Stimulated activated CD8-positive, alpha-beta memory T cell treated with anti-CD3 and anti-CD28 coated beads, Interleukin-7, amount 100 ng/mL, for 1 hour (primary cell): ENCODE measurements around the gene EIF4E3.

Source experiments
- DNase-seq, 2 donors: peaks; one replicate each; pipeline ENCODE4 v3.0.0-alpha.2; 2020; ENCODE audit warnings: low read depth in 2 of 2

Gene EIF4E3

GRCh38 chr3:71650372-71650771 lies 74.8 kb downstream of the EIF4E3 start:
- DNase-seq = no peak

- no peak for DNase-seq
Observed at GRCh38 chr3:71649757-71650156, 75.4 kb downstream of the EIF4E3 start.

GRCh38 chr3:71647751-71648150 lies 77.5 kb downstream of the EIF4E3 start:
- DNase-seq = no peak

- no peak for DNase-seq
Observed at GRCh38 chr3:71646971-71647370, 78.2 kb downstream of the EIF4E3 start.

GRCh38 chr3:71645140-71645539 lies 80.1 kb downstream of the EIF4E3 start:
- DNase-seq = no peak

GRCh38 chr3:71641674-71642073 lies 83.5 kb downstream of the EIF4E3 start:
- DNase-seq = no peak

GRCh38 chr3:71640331-71640983 lies 84.7 kb downstream of the EIF4E3 start:
- no peak for DNase-seq

GRCh38 chr3:71636482-71636881 lies 88.7 kb downstream of the EIF4E3 start:
- no peak for DNase-seq

- no peak for DNase-seq
Observed at GRCh38 chr3:71636001-71636400, 89.2 kb downstream of the EIF4E3 start.

GRCh38 chr3:71634671-71635070 lies 90.5 kb downstream of the EIF4E3 start:
- no peak for DNase-seq

- no peak for DNase-seq
Observed at GRCh38 chr3:71629711-71630110, 95.5 kb downstream of the EIF4E3 start.

GRCh38 chr3:71629289-71629688 lies 95.9 kb downstream of the EIF4E3 start:
- no peak for DNase-seq

GRCh38 chr3:71628522-71628921 lies 96.7 kb downstream of the EIF4E3 start:
- DNase-seq = no peak

GRCh38 chr3:71625676-71626075 lies 99.5 kb downstream of the EIF4E3 start:
- DNase-seq = no peak
